Measurements from ENCODE around the gene SLC25A48.

The SLC25A48 gene

GRCh38 chr5:135881244-135881643 lies 46.8 kb downstream of the SLC25A48 start:
- no peak for DNase-seq (ENCODE audit: low read depth in 2 of 2)

GRCh38 chr5:135881819-135882218 lies 47.4 kb downstream of the SLC25A48 start:
- DNase-seq (ENCODE audit: low read depth in 2 of 2) = no peak

GRCh38 chr5:135883026-135883425 lies 48.6 kb downstream of the SLC25A48 start:
- DNase-seq (ENCODE audit: low read depth in 2 of 2) = no peak

GRCh38 chr5:135883441-135883840 lies 49.0 kb downstream of the SLC25A48 start:
- DNase-seq (ENCODE audit: low read depth in 2 of 2) = no peak

- no peak for DNase-seq (ENCODE audit: low read depth in 2 of 2)
Measured at GRCh38 chr5:135885031-135885430, 50.6 kb downstream of the SLC25A48 start.

GRCh38 chr5:135886136-135886535 lies 51.7 kb downstream of the SLC25A48 start:
- DNase-seq (ENCODE audit: low read depth in 2 of 2) = no peak

GRCh38 chr5:135887447-135887864 lies 53.0 kb downstream of the SLC25A48 start:
- peak; percentile 46 to 51 for DNase-seq (ENCODE audit: low read depth in 2 of 2)

GRCh38 chr5:135887881-135888614 lies 53.6 kb downstream of the SLC25A48 start:
- DNase-seq (ENCODE audit: low read depth in 2 of 2) = no peak

GRCh38 chr5:135890296-135890695 lies 55.8 kb downstream of the SLC25A48 start:
- no peak for DNase-seq (ENCODE audit: low read depth in 2 of 2)

- DNase-seq (ENCODE audit: low read depth in 2 of 2) = peak; percentile 1 to 8
Measured at GRCh38 chr5:135890867-135891266, 56.4 kb downstream of the SLC25A48 start.

GRCh38 chr5:135891268-135891667 lies 56.8 kb downstream of the SLC25A48 start:
- DNase-seq (ENCODE audit: low read depth in 2 of 2) = no peak

- no peak for DNase-seq (ENCODE audit: low read depth in 2 of 2)
Measured at GRCh38 chr5:135891791-135892190, 57.3 kb downstream of the SLC25A48 start.

GRCh38 chr5:135894276-135894675 lies 59.8 kb downstream of the SLC25A48 start:
- no peak for DNase-seq (ENCODE audit: low read depth in 2 of 2)

- DNase-seq (ENCODE audit: low read depth in 2 of 2) = no peak
Measured at GRCh38 chr5:135894789-135895188, 60.3 kb downstream of the SLC25A48 start.

- no peak for DNase-seq (ENCODE audit: low read depth in 2 of 2)
Measured at GRCh38 chr5:135895474-135896006, 61.1 kb downstream of the SLC25A48 start, which contains the start of gene IL9. IL9 (minus strand) TSS chr5:135895841; CDS start chr5:135895816, 25 bp downstream.

GRCh38 chr5:135898651-135899050 lies 64.2 kb downstream of the SLC25A48 start:
- no peak for DNase-seq (ENCODE audit: low read depth in 2 of 2)

- no peak for DNase-seq (ENCODE audit: low read depth in 2 of 2)
Measured at GRCh38 chr5:135900276-135900675, 65.8 kb downstream of the SLC25A48 start.

GRCh38 chr5:135901633-135902032 lies 67.2 kb downstream of the SLC25A48 start:
- DNase-seq (ENCODE audit: low read depth in 2 of 2) = no peak

GRCh38 chr5:135905144-135905543 lies 70.7 kb downstream of the SLC25A48 start:
- no peak for DNase-seq (ENCODE audit: low read depth in 2 of 2)

GRCh38 chr5:135913713-135914626 lies 79.5 kb downstream of the SLC25A48 start:
- no peak for DNase-seq (ENCODE audit: low read depth in 2 of 2)

- DNase-seq (ENCODE audit: low read depth in 2 of 2) = no peak
Measured at GRCh38 chr5:135915466-135916001, 81.1 kb downstream of the SLC25A48 start.

- no peak for DNase-seq (ENCODE audit: low read depth in 2 of 2)
Measured at GRCh38 chr5:135916638-135917263, 82.3 kb downstream of the SLC25A48 start.
